ENCODE measurements around the gene MYO3A. TPM values are rescaled to one million over a fixed set of nuclear protein-coding genes. Genes with fewer than 3 reads are reported as not detected.

Gene MYO3A
- total and polyA plus RNA-seq, 2 of the 4 experiments (the other 2 are of a cell fraction): not detected

DNA sequence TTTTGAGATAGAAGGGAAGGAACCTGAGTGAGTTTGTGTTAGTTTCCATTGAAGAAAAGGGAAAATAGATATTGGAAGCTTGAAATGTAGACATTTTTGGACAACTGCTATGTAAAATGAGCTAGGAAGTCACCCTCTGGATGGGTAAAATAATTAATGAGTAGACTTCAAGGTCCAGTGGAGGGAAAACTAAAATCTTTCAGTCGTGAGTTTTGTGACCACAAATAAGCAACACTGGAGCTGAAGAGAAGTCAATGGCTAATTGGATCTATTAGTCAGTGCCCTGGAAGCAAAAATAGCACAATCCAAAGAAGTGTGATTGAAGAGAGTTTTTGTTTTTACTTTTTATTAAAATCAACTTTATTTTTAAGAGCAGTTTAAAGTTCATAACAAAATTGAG is 123.4 kb downstream of the MYO3A start:
- no peak overlapping the region for H3K56ac ChIP-seq (ENCODE audit: extremely low read depth, insufficient read depth, low read length)
- no TSS peak for BruUV-seq (replicated peaks)
- H2BK15ac ChIP-seq (ENCODE audit: low read depth, low read length): no peak overlapping the region
- H3K4me3 ChIP-seq (ENCODE audit: insufficient read depth, low read depth, low read length): no peak overlapping the region
- H2AFZ ChIP-seq (replicated peaks; ENCODE audit: low read length, poor library complexity): no peak overlapping the region
- H2BK5ac ChIP-seq (ENCODE audit: low read depth, low read length, poor library complexity, severe bottlenecking): no peak overlapping the region
- CTCF ChIA-PET: no interaction called here
- dilution Hi-C loops (cut with HindIII; ENCODE audit: low sequenced_read_pairs, unreplicated experiment): no loop called here
- H3K9me3 ChIP-seq (ENCODE audit: control insufficient read depth, insufficient read depth, low read length): peaks cover 9% of the 10 kb centered on the region
- H3K27ac ChIP-seq (ENCODE audit: insufficient read depth, low read length): no peak overlapping the region
- no peak overlapping the region for H2AK5ac ChIP-seq (ENCODE audit: low read depth, low read length)
- no peaks in the 10 kb centered on the region for H3K4me1 ChIP-seq (ENCODE audit: control insufficient read depth, insufficient read depth, low read length)
- H3K14ac ChIP-seq (replicated peaks; ENCODE audit: low read depth, low read length): no peak overlapping the region
- no peaks in the 10 kb centered on the region for H3K36me3 ChIP-seq (ENCODE audit: control insufficient read depth, insufficient read depth, low read length)
- no peak overlapping the region for H3K9ac ChIP-seq (ENCODE audit: low read depth, low read length)
- no peaks in the 10 kb centered on the region for H3K9me1 ChIP-seq (ENCODE audit: insufficient read depth, low read length)
- ATAC-seq (ENCODE audit: low read depth) (no peak), DNase-seq (no peak)
- H3K18ac ChIP-seq (ENCODE audit: low read depth, low read length): no peak overlapping the region
- no peaks in the 10 kb centered on the region for H3K79me1 ChIP-seq (ENCODE audit: low read depth in 1 of 2, low read length in 2 of 2)
- no peak overlapping the region for H3K23ac ChIP-seq (ENCODE audit: low read depth, low read length)
- no peak overlapping the region for H3K4me2 ChIP-seq (ENCODE audit: low read depth, low read length)
- no peaks in the 10 kb centered on the region for H4K20me1 ChIP-seq (ENCODE audit: insufficient read depth, low read length)
- in situ Hi-C loops (cut with MboI; ENCODE audit: low sequenced_read_pairs): no loop called here
- no CpG with 5 or more reads among the region's 1 CpG for WGBS, 2 experiments (ENCODE audit: extremely low coverage in 2 of 2, insufficient read length in 1 of 2)
- no peak overlapping the region for H4K8ac ChIP-seq (ENCODE audit: low read depth in 2 of 2, low read length in 2 of 2)
- no peak overlapping the region for H4K91ac ChIP-seq (ENCODE audit: insufficient read depth, low read depth, low read length)
- H2AK9ac ChIP-seq (replicated peaks; ENCODE audit: low read depth, low read length, poor library complexity): no peak overlapping the region
- H2BK120ac ChIP-seq (ENCODE audit: low read depth, low read length): no peak overlapping the region
- no peak overlapping the region for H4K5ac ChIP-seq (ENCODE audit: low read depth, low read length)
- TF ChIP-seq SMC3 (IDR thresholded peaks at IDR 0.05; ENCODE audit: low read depth, low read length) (no peak), MXI1 (IDR thresholded peaks at IDR 0.05; ENCODE audit: borderline replicate concordance, low read depth, low read length) (no peak), RAD21 (IDR thresholded peaks at IDR 0.05; ENCODE audit: low read length) (no peak), MAFK (IDR thresholded peaks at IDR 0.05; ENCODE audit: low read depth, low read length) (no peak), USF2 (IDR thresholded peaks at IDR 0.05; ENCODE audit: low read depth, low read length) (no peak), BHLHE40 (IDR thresholded peaks at IDR 0.05; ENCODE audit: low read depth, low read length) (no peak), RCOR1 (IDR thresholded peaks at IDR 0.05; ENCODE audit: insufficient replicate concordance, low read length) (no peak), POLR2A (IDR thresholded peaks at IDR 0.05; ENCODE audit: low read depth, low read length) (no peak), CEBPB (IDR thresholded peaks at IDR 0.05; ENCODE audit: low read depth, low read length) (no peak), MAZ (IDR thresholded peaks at IDR 0.05; ENCODE audit: borderline replicate concordance, low read depth, low read length) (no peak), FOS (IDR thresholded peaks at IDR 0.05; ENCODE audit: low read depth, low read length) (no peak), RFX5 (IDR thresholded peaks at IDR 0.05; ENCODE audit: low read depth, low read length) (no peak)
- TF ChIP-seq, protein P1, sequence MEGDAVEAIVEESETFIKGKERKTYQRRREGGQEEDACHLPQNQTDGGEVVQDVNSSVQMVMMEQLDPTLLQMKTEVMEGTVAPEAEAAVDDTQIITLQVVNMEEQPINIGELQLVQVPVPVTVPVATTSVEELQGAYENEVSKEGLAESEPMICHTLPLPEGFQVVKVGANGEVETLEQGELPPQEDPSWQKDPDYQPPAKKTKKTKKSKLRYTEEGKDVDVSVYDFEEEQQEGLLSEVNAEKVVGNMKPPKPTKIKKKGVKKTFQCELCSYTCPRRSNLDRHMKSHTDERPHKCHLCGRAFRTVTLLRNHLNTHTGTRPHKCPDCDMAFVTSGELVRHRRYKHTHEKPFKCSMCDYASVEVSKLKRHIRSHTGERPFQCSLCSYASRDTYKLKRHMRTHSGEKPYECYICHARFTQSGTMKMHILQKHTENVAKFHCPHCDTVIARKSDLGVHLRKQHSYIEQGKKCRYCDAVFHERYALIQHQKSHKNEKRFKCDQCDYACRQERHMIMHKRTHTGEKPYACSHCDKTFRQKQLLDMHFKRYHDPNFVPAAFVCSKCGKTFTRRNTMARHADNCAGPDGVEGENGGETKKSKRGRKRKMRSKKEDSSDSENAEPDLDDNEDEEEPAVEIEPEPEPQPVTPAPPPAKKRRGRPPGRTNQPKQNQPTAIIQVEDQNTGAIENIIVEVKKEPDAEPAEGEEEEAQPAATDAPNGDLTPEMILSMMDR (conservative IDR thresholded peaks at IDR 0.05; ENCODE audit: low read depth, low read length): no peak
- TF ChIP-seq, protein P2, sequence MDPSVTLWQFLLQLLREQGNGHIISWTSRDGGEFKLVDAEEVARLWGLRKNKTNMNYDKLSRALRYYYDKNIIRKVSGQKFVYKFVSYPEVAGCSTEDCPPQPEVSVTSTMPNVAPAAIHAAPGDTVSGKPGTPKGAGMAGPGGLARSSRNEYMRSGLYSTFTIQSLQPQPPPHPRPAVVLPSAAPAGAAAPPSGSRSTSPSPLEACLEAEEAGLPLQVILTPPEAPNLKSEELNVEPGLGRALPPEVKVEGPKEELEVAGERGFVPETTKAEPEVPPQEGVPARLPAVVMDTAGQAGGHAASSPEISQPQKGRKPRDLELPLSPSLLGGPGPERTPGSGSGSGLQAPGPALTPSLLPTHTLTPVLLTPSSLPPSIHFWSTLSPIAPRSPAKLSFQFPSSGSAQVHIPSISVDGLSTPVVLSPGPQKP (IDR thresholded peaks at IDR 0.05; ENCODE audit: borderline replicate concordance, low read depth, low read length): no peak
- intact Hi-C loops (cut with micrococcal nuclease): no loop called here
- no peak overlapping the region for H3K4ac ChIP-seq (ENCODE audit: low read depth, low read length)
- no peaks in the 10 kb centered on the region for H3K27me3 ChIP-seq (ENCODE audit: control insufficient read depth, insufficient read depth, low read length)
- H2BK20ac ChIP-seq (ENCODE audit: low read depth, low read length): no peak overlapping the region
- POLR2A ChIA-PET (ENCODE audit: unreplicated experiment): no interaction called here
